ENCODE measurements around the gene SLC1A4.

DNA sequence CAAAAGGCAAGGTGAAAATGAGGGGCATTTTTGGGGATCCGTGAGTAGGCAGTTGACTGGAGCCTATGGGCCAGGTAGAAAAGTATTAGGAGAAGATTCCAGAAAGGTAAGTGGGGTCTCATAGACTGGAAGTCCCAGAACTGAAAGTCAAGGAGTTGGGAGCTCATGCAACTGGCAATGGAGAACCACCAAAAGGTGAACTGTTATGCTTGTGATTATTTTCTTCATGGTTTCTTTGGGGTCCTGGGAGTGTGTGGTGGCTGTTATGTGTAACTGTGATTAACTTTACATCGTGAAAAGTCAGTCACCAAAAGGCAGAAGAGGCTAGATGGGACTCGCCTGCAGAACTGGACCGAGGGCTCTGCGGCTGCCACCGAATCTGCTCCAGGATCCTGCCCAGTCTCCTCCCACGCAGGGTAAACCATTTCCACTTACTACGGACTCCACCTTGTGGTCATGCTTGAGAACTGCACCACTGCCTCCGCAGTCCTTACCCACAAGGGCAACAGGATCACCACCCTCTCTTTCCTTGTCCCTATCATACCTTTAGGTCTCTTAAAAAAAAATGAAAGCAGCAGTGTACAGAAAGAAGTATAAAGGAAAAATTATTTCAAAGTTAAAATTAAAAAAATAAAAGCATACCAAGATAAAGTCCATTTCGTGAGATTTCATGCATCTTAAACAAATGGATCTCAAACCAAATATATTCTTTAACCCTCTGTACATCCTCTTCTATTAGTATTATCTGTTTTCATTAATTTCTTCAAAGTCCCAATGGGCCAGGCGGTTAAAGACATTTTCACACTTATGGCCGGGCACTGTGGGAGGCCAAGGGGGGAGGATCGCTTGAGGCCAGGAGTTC is 51.4 kb downstream of the SLC1A4 start:
- TF ChIP-seq TAF1 (IDR thresholded peaks at IDR 0.05; ENCODE audit: low read depth, low read length) (no peak), POLR2A (IDR thresholded peaks at IDR 0.05; ENCODE audit: low read depth, low read length) (0 out of 2 replicates have a peak, but pooled peaks have one; percentile 34), POLR2AphosphoS5 (IDR thresholded peaks at IDR 0.05; ENCODE audit: low read depth, low read length) (no peak), POU2F2 (IDR thresholded peaks at IDR 0.05; ENCODE audit: low read depth, low read length) (no peak), SPI1 (IDR thresholded peaks at IDR 0.05; ENCODE audit: low read depth, low read length) (no peak)
